Suprapubic skin (tissue), 4 donors: ENCODE measurements around the gene ITIH5. TPM values are rescaled to one million over a fixed set of nuclear protein-coding genes. Genes with fewer than 3 reads are reported as not detected.
A peak's percentile ranks its signal among the peaks of the same experiment; 100 is the strongest.

Experiments used
- DNase-seq, 2 donors: peaks; one replicate each; pipeline ENCODE4 v3.0.0-alpha.2; 2019; ENCODE audit warnings: low spot score in 2 of 2
- H3K27ac ChIP-seq: fragments of 200-600 bp; sonication (generic); one replicate; pipeline ENCODE4 v1.5.1; 2019
- H3K27me3 ChIP-seq: fragments of 200-600 bp; sonication (generic); one replicate; pipeline ENCODE4 v1.5.1; 2019
- H3K36me3 ChIP-seq: fragments of 200-600 bp; sonication (generic); one replicate; pipeline ENCODE4 v1.5.1; 2019
- H3K4me1 ChIP-seq: fragments of 200-600 bp; sonication (generic); one replicate; pipeline ENCODE4 v1.5.1; 2019
- H3K4me3 ChIP-seq: fragments of 200-600 bp; sonication (generic); one replicate; pipeline ENCODE4 v1.5.1; 2019; ENCODE audit warnings: mild to moderate bottlenecking
- H3K9me3 ChIP-seq: fragments of 200-600 bp; sonication (generic); one replicate; pipeline ENCODE4 v1.5.1; 2019
- CTCF ChIP-seq, 2 donors: fragments of 200-600 bp in 1 of 2; fragments of 450-650 bp in 1 of 2; sonication (generic) in 1 of 2; IDR thresholded peaks; one replicate each; pipeline ENCODE4 v1.5.1; 2016 to 2019; ENCODE audit warnings: antibody characterized with exemption in 2 of 2, mild to moderate bottlenecking in 1 of 2, moderate library complexity in 1 of 2
- EP300 ChIP-seq: sonication (generic); formaldehyde crosslinking; IDR thresholded peaks from one replicate; pipeline ENCODE4 v1.6.1; 2017; ENCODE audit warnings: antibody characterized with exemption
- POLR2A ChIP-seq, 2 donors: fragments of 450-650 bp; IDR thresholded peaks; one replicate each; pipeline ENCODE4 v1.6.1; 2017; ENCODE audit warnings: antibody characterized with exemption in 2 of 2, mild to moderate bottlenecking in 2 of 2, moderate library complexity in 2 of 2
- POLR2AphosphoS5 ChIP-seq, 3 donors: sonication (generic); formaldehyde crosslinking; IDR thresholded peaks; one replicate each; pipeline ENCODE4 v1.6.1; 2017; ENCODE audit warnings: antibody characterized with exemption in 3 of 3
- WGBS: methylation state at CpG from one replicate; pipeline ENCODE4 v1.1.5; 2018; 5-methylcytosine and 5-hydroxymethylcytosine counted together
- total RNA-seq, 4 donors: library from RNA; depleted of rRNA; stranded (reverse); fragments of >200 nt; gene quantifications; one replicate each; pipeline ENCODE4 v1.1.0, GENCODE V29; 2016

ITIH5 gene
- total RNA-seq, 4 donors from 2014 or later: 3.8 to 11.3 (median 4.4) TPM

- Histone ChIP-seq H3K9me3 (no peaks in the 10 kb centered on the region), H3K27ac (no peak overlapping the region), H3K4me3 (no peak overlapping the region), H3K4me1 (peaks cover 19% of the 10 kb centered on the region), H3K27me3 (no peaks in the 10 kb centered on the region), H3K36me3 (no peaks in the 10 kb centered on the region)
- 93% methylated on average over 5 of the region's 5 CpGs for WGBS
- TF ChIP-seq CTCF (IDR thresholded peaks at IDR 0.05) (no peak), POLR2A (IDR thresholded peaks at IDR 0.05) (no peak), POLR2AphosphoS5 (IDR thresholded peaks at IDR 0.05) (no peak), EP300 (no peak)
- no peak for DNase-seq
Observed at GRCh38 chr10:7566891-7567290, 99.9 kb downstream of the ITIH5 start.

GRCh38 chr10:7565871-7566270 lies 100.9 kb downstream of the ITIH5 start:
- Histone ChIP-seq H3K36me3 (no peaks in the 10 kb centered on the region), H3K4me1 (peaks cover 29% of the 10 kb centered on the region), H3K9me3 (no peaks in the 10 kb centered on the region), H3K27ac (no peak overlapping the region), H3K4me3 (no peak overlapping the region), H3K27me3 (no peaks in the 10 kb centered on the region)
- TF ChIP-seq CTCF (IDR thresholded peaks at IDR 0.05) (no peak), POLR2AphosphoS5 (IDR thresholded peaks at IDR 0.05) (no peak), POLR2A (IDR thresholded peaks at IDR 0.05) (no peak), EP300 (no peak)
- no peak for DNase-seq
- WGBS: 96% methylated on average over 12 of the region's 12 CpGs

GRCh38 chr10:7563770-7564169 lies 103.0 kb downstream of the ITIH5 start:
- no peak for DNase-seq
- Histone ChIP-seq H3K4me1 (peaks cover 35% of the 10 kb centered on the region), H3K27ac (no peak overlapping the region), H3K9me3 (no peaks in the 10 kb centered on the region), H3K4me3 (no peak overlapping the region), H3K27me3 (no peaks in the 10 kb centered on the region), H3K36me3 (no peaks in the 10 kb centered on the region)
- WGBS: 53% methylated on average over 13 of the region's 14 CpGs
- TF ChIP-seq EP300: no peak
- TF ChIP-seq POLR2AphosphoS5 (IDR thresholded peaks at IDR 0.05): no peak
- no peak for TF ChIP-seq POLR2A (IDR thresholded peaks at IDR 0.05)
- no peak for TF ChIP-seq CTCF (IDR thresholded peaks at IDR 0.05)

- H3K27ac ChIP-seq: no peak overlapping the region
- TF ChIP-seq POLR2A (IDR thresholded peaks at IDR 0.05) (no peak), POLR2AphosphoS5 (IDR thresholded peaks at IDR 0.05) (peak in 1 of 3 donors; percentile 30)
- DNase-seq: no peak
- H3K4me1 ChIP-seq: peaks cover 35% of the 10 kb centered on the region
- no peaks in the 10 kb centered on the region for H3K9me3 ChIP-seq
- no peaks in the 10 kb centered on the region for H3K27me3 ChIP-seq
- no peak overlapping the region for H3K4me3 ChIP-seq
- WGBS: 48% methylated on average over 3 of the region's 7 CpGs
- H3K36me3 ChIP-seq: no peaks in the 10 kb centered on the region
Observed at GRCh38 chr10:7563368-7563767, 103.4 kb downstream of the ITIH5 start.

- WGBS: 53% methylated on average over 6 of the region's 6 CpGs
- H3K36me3 ChIP-seq: no peaks in the 10 kb centered on the region
- peaks cover 35% of the 10 kb centered on the region for H3K4me1 ChIP-seq
- no peak overlapping the region for H3K4me3 ChIP-seq
- TF ChIP-seq EP300 (no peak), POLR2A (IDR thresholded peaks at IDR 0.05) (no peak), POLR2AphosphoS5 (IDR thresholded peaks at IDR 0.05) (no peak), CTCF (IDR thresholded peaks at IDR 0.05) (no peak)
- DNase-seq: no peak
- H3K9me3 ChIP-seq: no peaks in the 10 kb centered on the region
- peak overlapping the region; percentile 24 for H3K27ac ChIP-seq
- no peaks in the 10 kb centered on the region for H3K27me3 ChIP-seq
Observed at GRCh38 chr10:7561985-7562384, 104.8 kb downstream of the ITIH5 start.
